Spleen (tissue), 7 donors: ENCODE measurements around the gene ZSCAN5B.

ENCODE experiments used
- POLR2A ChIP-seq, 3 donors: fragments of 450-650 bp; IDR thresholded peaks; one replicate each; pipeline ENCODE4 v1.5.1; 2017; ENCODE audit warnings: antibody characterized with exemption in 3 of 3, mild to moderate bottlenecking in 1 of 3
- TF ChIP-seq, protein P1 (sequence below), 11 experiments: fragments of 200-600 bp in 7 of 11; fragments of 450-650 bp in 4 of 11; sonication (generic) in 4 of 11; IDR thresholded peaks in 8 of 11; conservative IDR thresholded peaks in 3 of 11; 1 replicate in 7 of 11; 2 replicates in 4 of 11; pipeline versions ENCODE4 v1.4.0 to v1.8.0; 2016 to 2021; ENCODE audit warnings: antibody characterized with exemption in 11 of 11, inconsistent platforms in 4 of 11, mild to moderate bottlenecking in 1 of 11
- donor health status: DM: no; HTN: no; CAD: no; lungs with moderate emphysema.
- donor health status: DM: no; HTN: no; CAD: no.
- donor health status: DM: no; HTN: no; CAD: no.

GRCh38 chr19:56144376-56144775 is 53.2 kb downstream of the ZSCAN5B start:
- TF ChIP-seq, protein P1, sequence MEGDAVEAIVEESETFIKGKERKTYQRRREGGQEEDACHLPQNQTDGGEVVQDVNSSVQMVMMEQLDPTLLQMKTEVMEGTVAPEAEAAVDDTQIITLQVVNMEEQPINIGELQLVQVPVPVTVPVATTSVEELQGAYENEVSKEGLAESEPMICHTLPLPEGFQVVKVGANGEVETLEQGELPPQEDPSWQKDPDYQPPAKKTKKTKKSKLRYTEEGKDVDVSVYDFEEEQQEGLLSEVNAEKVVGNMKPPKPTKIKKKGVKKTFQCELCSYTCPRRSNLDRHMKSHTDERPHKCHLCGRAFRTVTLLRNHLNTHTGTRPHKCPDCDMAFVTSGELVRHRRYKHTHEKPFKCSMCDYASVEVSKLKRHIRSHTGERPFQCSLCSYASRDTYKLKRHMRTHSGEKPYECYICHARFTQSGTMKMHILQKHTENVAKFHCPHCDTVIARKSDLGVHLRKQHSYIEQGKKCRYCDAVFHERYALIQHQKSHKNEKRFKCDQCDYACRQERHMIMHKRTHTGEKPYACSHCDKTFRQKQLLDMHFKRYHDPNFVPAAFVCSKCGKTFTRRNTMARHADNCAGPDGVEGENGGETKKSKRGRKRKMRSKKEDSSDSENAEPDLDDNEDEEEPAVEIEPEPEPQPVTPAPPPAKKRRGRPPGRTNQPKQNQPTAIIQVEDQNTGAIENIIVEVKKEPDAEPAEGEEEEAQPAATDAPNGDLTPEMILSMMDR (IDR thresholded peaks at IDR 0.05 in 8 of 11, conservative IDR thresholded peaks at IDR 0.05 in 3 of 11) = no peak
- TF ChIP-seq POLR2A (IDR thresholded peaks at IDR 0.05) = no peak
